ENCODE results near the gene ARHGAP24. TPM values are rescaled to one million over a fixed set of nuclear protein-coding genes. Genes with fewer than 3 reads are reported as not detected.
A peak's percentile ranks its signal among the peaks of the same experiment; 100 is the strongest.

Gene ARHGAP24
- total and polyA plus RNA-seq, 4 donors, result 1.8 to 15.2 (median 3.3) TPM

DNA sequence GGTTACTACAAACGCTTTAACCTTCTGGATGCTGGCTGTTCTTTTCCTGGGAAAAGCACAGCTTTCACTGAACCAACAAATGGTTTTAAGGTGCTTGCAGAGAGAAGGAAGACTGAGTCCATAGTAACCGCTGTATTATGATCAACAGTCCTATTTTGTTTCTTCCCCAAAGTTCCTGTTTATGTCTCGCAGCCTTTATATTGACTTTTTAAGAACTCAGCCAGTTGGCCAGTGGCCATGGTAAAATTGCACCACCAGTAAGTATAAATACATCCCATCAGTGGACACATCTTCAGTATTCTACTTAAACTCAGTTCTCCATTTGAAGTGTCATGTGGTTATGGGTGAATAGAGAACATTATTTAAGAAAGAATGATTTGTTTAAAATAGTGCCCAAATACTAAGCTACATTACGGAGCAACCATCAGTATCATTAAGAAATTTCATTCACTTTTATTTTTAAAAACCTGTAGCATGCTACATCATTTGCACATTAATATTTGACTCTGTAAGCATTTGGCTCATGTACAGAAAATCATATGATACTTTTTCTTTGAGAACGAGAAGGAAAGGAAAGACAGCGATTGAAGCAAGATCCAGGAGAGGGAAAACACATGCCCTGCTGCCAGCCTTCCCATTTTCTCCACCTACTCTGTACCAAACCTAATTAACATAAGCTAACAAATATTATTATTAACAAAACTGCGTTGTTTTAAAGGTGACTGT, 287.0 kb downstream of the ARHGAP24 start:
- Histone ChIP-seq H3K27ac (ENCODE audit: low read depth in 1 of 2, low read length in 2 of 2) (no peak overlapping the region), H3K4me1 (ENCODE audit: control insufficient read depth in 4 of 4, insufficient read depth in 4 of 4, low read length in 3 of 4) (no peaks in the 10 kb centered on the region), H3K27me3 (ENCODE audit: control insufficient read depth in 4 of 4, insufficient read depth in 4 of 4, low read length in 3 of 4) (no peaks in the 10 kb centered on the region), H3K9ac (ENCODE audit: low read depth in 1 of 2, low read length in 2 of 2) (no peak overlapping the region), H3K36me3 (ENCODE audit: control insufficient read depth in 4 of 4, insufficient read depth in 3 of 4, low read depth in 1 of 4, low read length in 3 of 4) (no peaks in the 10 kb centered on the region), H3K4me3 (ENCODE audit: low read depth in 1 of 3, low read length in 3 of 3) (no peak overlapping the region), H3K9me3 (ENCODE audit: control insufficient read depth in 4 of 4, low read length in 3 of 4) (no peaks in the 10 kb centered on the region)
- DNase-seq (ENCODE audit: low spot score), result no peak
- WGBS, result 40% methylated on average over 7 of the region's 7 CpGs
- TF ChIP-seq, protein P1, sequence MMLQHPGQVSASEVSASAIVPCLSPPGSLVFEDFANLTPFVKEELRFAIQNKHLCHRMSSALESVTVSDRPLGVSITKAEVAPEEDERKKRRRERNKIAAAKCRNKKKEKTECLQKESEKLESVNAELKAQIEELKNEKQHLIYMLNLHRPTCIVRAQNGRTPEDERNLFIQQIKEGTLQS (IDR thresholded peaks at IDR 0.05), result no peak
- TF ChIP-seq RAD21 (IDR thresholded peaks at IDR 0.05) (no peak), YY1 (IDR thresholded peaks at IDR 0.05) (no peak), SP1 (IDR thresholded peaks at IDR 0.05) (no peak), FOXA1 (IDR thresholded peaks at IDR 0.05) (no peak), EGR1 (IDR thresholded peaks at IDR 0.05; ENCODE audit: low read depth in 2 of 2) (no peak), ZBTB33 (IDR thresholded peaks at IDR 0.05) (no peak), HNF4G (IDR thresholded peaks at IDR 0.05) (no peak)
- TF ChIP-seq, protein P2, sequence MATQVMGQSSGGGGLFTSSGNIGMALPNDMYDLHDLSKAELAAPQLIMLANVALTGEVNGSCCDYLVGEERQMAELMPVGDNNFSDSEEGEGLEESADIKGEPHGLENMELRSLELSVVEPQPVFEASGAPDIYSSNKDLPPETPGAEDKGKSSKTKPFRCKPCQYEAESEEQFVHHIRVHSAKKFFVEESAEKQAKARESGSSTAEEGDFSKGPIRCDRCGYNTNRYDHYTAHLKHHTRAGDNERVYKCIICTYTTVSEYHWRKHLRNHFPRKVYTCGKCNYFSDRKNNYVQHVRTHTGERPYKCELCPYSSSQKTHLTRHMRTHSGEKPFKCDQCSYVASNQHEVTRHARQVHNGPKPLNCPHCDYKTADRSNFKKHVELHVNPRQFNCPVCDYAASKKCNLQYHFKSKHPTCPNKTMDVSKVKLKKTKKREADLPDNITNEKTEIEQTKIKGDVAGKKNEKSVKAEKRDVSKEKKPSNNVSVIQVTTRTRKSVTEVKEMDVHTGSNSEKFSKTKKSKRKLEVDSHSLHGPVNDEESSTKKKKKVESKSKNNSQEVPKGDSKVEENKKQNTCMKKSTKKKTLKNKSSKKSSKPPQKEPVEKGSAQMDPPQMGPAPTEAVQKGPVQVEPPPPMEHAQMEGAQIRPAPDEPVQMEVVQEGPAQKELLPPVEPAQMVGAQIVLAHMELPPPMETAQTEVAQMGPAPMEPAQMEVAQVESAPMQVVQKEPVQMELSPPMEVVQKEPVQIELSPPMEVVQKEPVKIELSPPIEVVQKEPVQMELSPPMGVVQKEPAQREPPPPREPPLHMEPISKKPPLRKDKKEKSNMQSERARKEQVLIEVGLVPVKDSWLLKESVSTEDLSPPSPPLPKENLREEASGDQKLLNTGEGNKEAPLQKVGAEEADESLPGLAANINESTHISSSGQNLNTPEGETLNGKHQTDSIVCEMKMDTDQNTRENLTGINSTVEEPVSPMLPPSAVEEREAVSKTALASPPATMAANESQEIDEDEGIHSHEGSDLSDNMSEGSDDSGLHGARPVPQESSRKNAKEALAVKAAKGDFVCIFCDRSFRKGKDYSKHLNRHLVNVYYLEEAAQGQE (IDR thresholded peaks at IDR 0.05), result no peak

DNA sequence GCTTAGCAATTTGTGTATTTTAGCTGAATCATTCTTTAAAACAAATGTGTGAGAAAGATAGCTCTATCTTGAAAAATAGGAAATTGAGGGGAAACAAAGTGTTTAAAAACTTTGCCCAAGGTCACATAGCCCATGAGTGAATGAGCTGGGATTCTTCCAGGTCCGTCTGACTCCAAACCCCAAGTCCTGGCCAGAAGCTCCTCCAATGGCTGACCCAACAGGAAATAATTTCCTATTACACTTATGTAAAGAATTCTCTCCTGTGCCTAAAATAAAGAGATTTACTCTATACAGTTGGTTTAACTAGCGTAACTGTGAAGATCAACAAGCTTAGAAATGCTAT, 287.6 kb downstream of the ARHGAP24 start:
- no peak for DNase-seq (ENCODE audit: low spot score)
- no peak overlapping the region for H3K9ac ChIP-seq (ENCODE audit: low read depth in 1 of 2, low read length in 2 of 2)
- no peaks in the 10 kb centered on the region for H3K4me1 ChIP-seq (ENCODE audit: control insufficient read depth in 4 of 4, insufficient read depth in 4 of 4, low read length in 3 of 4)
- WGBS, result 68% methylated on average over 2 of the region's 2 CpGs
- TF ChIP-seq EGR1 (IDR thresholded peaks at IDR 0.05; ENCODE audit: low read depth in 2 of 2), result no peak
- no peak for TF ChIP-seq HNF4A (conservative IDR thresholded peaks at IDR 0.05)
- TF ChIP-seq FOXA2 (IDR thresholded peaks at IDR 0.05), result no peak
- TF ChIP-seq NR2F2 (IDR thresholded peaks at IDR 0.05), result no peak
- TF ChIP-seq RXRA (IDR thresholded peaks at IDR 0.05), result no peak
- TF ChIP-seq YY1 (IDR thresholded peaks at IDR 0.05), result no peak
- no peak for TF ChIP-seq ZBTB33 (IDR thresholded peaks at IDR 0.05)
- TF ChIP-seq SP1 (IDR thresholded peaks at IDR 0.05), result no peak
- TF ChIP-seq, protein P2 (IDR thresholded peaks at IDR 0.05), result no peak
- TF ChIP-seq, protein P3, sequence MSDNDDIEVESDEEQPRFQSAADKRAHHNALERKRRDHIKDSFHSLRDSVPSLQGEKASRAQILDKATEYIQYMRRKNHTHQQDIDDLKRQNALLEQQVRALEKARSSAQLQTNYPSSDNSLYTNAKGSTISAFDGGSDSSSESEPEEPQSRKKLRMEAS (IDR thresholded peaks at IDR 0.05), result no peak
- H3K36me3 ChIP-seq (ENCODE audit: control insufficient read depth in 4 of 4, insufficient read depth in 3 of 4, low read depth in 1 of 4, low read length in 3 of 4), result no peaks in the 10 kb centered on the region
- no peak overlapping the region for H3K4me3 ChIP-seq (ENCODE audit: low read depth in 1 of 3, low read length in 3 of 3)
- H3K9me3 ChIP-seq (ENCODE audit: control insufficient read depth in 4 of 4, low read length in 3 of 4), result no peaks in the 10 kb centered on the region
- no peaks in the 10 kb centered on the region for H3K27me3 ChIP-seq (ENCODE audit: control insufficient read depth in 4 of 4, insufficient read depth in 4 of 4, low read length in 3 of 4)
- H3K27ac ChIP-seq (ENCODE audit: low read depth in 1 of 2, low read length in 2 of 2), result peak overlapping the region in 1 of 2 donors; percentile 19

Measured in liver (tissue), 9 donors.